BLaER1 (cell line): ENCODE measurements around the gene OR4N2.
"Not testable (repeated sequence)": the region's sequence is repeated elsewhere in the genome, so short reads cannot be mapped to it uniquely, and the experiment has no call there.

ENCODE experiments used
- H3K27ac ChIP-seq: shearing (Covaris generic); formaldehyde crosslinking; 2 replicates; pipeline ENCODE4 v1.8.1; 2022
- H3K27me3 ChIP-seq: shearing (Covaris generic); formaldehyde crosslinking; 2 replicates; pipeline ENCODE4 v1.8.1; 2022
- H3K36me3 ChIP-seq: shearing (Covaris generic); formaldehyde crosslinking; 2 replicates; pipeline ENCODE4 v1.8.1; 2022
- H3K4me1 ChIP-seq: shearing (Covaris generic); formaldehyde crosslinking; 2 replicates; pipeline ENCODE4 v1.8.1; 2022
- H3K4me2 ChIP-seq: shearing (Covaris generic); formaldehyde crosslinking; 2 replicates; pipeline ENCODE4 v1.8.1; 2022
- H3K4me3 ChIP-seq: shearing (Covaris generic); formaldehyde crosslinking; 2 replicates; pipeline ENCODE4 v1.8.1; 2022
- H3K9ac ChIP-seq: shearing (Covaris generic); formaldehyde crosslinking; 2 replicates; pipeline ENCODE4 v1.8.1; 2022
- H3K9me3 ChIP-seq: shearing (Covaris generic); formaldehyde crosslinking; 2 replicates; pipeline ENCODE4 v1.8.1; 2022
- H4K20me1 ChIP-seq: shearing (Covaris generic); formaldehyde crosslinking; 2 replicates; pipeline ENCODE4 v1.8.1; 2022
- Cebpa-rat ChIP-seq: shearing (Covaris generic); IDR thresholded peaks from 2 replicates; pipeline ENCODE4 v1.8.1; 2022

OR4N2 gene

DNA sequence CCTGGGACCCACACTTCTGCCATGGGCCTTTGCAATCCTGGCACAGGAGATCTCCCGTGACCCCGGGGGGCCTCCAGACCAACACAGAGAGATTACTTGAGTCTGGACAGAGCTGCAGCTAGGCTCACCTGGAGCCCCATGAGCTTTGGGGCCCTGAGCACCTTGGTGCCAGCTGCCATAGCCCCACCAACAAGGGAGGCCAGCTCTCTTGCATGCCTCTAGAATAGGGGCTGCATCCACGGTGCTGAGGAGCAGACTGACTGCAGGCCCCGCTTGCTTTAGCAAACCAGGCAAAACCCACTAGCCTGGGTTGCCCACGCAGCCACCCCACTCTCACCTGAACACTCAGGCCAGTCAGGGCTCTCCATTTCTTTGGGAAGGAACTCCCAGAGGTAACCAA is 3.7 kb upstream of the OR4N2 start:
- Histone ChIP-seq H3K9ac (no peak overlapping the region), H3K4me1 (no peaks in the 10 kb centered on the region), H3K4me3 (no peak overlapping the region), H3K4me2 (no peak overlapping the region), H3K9me3 (no peaks in the 10 kb centered on the region), H4K20me1 (no peaks in the 10 kb centered on the region), H3K27me3 (no peaks in the 10 kb centered on the region), H3K36me3 (no peaks in the 10 kb centered on the region), H3K27ac (no peak overlapping the region)
- no peak for TF ChIP-seq Cebpa-rat

DNA sequence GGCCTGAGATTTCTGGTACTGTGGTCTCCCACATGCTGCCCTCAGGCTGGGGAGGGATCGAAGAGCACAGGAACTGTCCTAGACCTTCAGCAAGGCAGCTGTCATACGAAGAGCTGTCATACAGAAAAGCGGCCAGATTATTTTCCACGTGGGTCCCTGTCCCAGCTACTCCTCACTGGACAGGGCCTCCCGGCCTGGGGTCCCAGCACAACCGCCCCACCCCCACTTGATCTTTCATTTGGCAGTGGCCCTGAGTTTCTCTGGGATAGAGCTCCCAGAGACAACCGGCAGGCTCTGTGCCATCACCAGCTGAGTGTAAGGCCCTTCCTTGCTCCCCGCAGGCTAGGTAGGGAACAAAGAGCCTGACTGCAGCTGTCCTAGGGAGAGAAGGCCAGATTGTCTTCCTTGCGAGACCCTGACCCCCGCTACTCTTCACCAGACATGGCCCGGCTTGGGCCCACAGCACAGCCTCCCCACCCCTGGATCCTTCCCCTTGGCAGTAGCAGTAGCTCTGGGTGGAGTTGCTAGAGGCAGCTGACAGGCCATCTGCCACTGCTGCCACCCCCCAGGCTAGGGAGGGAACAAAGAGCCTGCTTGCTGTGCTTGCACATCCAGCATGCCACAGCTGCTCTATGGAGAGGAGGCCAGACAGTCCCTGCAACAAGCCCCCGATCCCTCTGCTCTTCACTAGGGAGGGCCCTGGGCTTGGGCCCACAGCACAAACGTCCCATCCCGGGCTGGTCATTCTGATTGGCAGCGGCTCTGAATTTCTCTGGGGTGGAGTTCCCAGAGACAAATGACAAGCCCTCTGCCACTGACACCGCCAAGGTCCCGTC is 3.1 kb upstream of the OR4N2 start:
- Histone ChIP-seq H4K20me1 (no peaks in the 10 kb centered on the region), H3K4me3 (no peak overlapping the region), H3K9me3 (no peaks in the 10 kb centered on the region), H3K9ac (no peak overlapping the region), H3K27me3 (no peaks in the 10 kb centered on the region), H3K4me2 (no peak overlapping the region), H3K36me3 (no peaks in the 10 kb centered on the region), H3K27ac (no peak overlapping the region), H3K4me1 (no peaks in the 10 kb centered on the region)
- no peak for TF ChIP-seq Cebpa-rat

DNA sequence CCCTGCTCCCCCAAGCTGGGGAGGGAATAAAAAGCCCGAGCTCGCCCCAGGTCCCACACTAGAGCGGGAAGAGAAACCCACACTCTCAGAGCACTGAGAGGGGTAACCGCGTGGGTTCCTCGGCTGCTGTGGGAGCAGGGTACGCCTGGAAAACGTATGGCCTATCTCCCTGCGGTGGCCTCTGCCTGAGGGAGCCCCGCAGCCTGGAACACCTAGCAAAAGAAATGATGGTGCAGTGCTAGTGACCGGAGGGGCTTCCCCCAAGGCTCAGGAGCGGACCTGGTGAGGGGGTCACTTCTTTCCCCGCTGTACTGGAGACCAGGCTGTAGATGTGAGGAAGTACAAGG is 2.5 kb upstream of the OR4N2 start:
- Histone ChIP-seq H3K9ac (no peak overlapping the region), H3K4me1 (no peaks in the 10 kb centered on the region), H4K20me1 (no peaks in the 10 kb centered on the region), H3K4me2 (no peak overlapping the region), H3K27me3 (no peaks in the 10 kb centered on the region), H3K36me3 (no peaks in the 10 kb centered on the region), H3K27ac (no peak overlapping the region), H3K9me3 (no peaks in the 10 kb centered on the region), H3K4me3 (no peak overlapping the region)
- no peak for TF ChIP-seq Cebpa-rat

DNA sequence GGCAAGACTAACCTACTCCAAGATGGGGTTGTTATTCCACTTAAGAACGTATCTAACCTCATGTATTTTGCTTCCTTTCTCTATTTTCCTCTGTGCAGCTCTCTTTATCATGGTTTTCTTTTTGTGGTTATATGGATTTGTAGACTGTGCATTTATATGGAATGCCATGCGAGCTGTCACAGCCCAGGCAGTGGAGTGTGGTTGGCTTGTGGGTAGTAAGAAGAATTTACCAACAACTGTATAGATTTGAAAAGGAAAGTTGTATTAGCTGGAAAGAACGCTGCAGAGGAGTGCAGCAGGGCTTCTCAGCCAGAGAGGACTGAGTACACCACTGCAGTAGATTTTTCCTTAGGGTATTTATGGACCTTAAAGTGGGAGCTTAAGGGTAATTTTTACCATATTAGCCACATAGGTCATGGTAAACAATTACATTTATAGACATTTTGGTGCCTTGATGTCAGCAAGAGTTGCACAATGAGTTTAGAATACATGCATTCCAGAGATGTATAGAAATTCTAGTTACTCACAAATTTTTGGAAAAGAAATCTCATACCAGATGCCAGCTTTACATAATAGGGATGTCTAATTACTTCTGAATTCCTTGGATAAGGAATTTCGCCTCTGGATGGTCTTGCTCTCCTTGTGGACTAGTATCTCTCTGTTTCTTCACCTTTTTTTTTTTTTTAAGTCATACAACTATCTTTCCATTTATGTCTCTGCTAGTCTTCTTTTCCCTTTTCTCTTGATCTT is 9.8 kb downstream of the OR4N2 start:
- not testable (repeated sequence) for H3K4me3 ChIP-seq, H4K20me1 ChIP-seq, H3K36me3 ChIP-seq, H3K27me3 ChIP-seq, H3K27ac ChIP-seq, H3K9me3 ChIP-seq, H3K4me1 ChIP-seq, H3K9ac ChIP-seq, H3K4me2 ChIP-seq

DNA sequence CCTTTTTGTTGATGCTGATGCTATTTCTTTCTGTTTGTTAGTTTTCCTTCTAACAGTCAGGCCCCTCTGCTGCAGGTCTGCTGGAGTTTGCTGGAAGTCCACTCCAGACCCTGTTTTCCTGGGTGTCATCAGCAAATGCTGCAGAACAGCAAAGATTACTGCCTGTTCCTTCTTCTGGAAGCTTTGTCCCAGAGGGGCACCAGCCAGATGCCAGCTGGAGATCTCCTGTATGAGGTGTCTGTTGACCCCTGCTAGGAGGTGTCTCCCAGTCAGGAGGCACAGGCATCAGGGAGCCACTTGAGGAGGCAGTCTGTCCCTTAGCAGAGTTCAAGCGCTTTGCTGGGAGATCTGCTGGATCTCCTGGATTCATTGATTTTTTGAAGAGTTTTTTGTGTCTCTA is 16.3 kb downstream of the OR4N2 start:
- H3K4me2 ChIP-seq, H3K36me3 ChIP-seq, H4K20me1 ChIP-seq, H3K4me3 ChIP-seq, H3K27me3 ChIP-seq, H3K4me1 ChIP-seq, H3K27ac ChIP-seq, H3K9ac ChIP-seq, H3K9me3 ChIP-seq: not testable (repeated sequence)

DNA sequence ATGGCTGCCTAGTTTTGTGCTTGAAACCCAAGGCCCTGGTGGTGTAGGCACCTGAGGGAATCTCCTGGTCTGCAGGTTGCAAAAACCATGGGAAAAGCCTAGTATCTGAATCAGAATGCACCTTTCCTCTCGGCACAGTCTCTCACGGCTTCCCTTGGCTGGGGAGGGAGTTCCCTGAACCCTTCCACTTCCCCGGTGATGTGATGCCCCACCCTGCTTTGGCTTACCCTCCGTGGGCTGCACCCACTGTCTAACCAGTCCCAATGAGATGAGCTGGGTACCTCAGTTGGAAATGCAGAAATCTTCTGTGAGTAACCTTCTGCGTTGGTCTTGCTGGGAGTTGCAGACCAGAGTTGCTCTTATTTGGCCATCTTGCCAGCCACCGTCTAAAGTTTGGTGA is 17.4 kb downstream of the OR4N2 start:
- H3K4me3 ChIP-seq, H3K9ac ChIP-seq, H3K27ac ChIP-seq, H3K27me3 ChIP-seq, H3K9me3 ChIP-seq, H3K4me2 ChIP-seq, H3K36me3 ChIP-seq, H3K4me1 ChIP-seq, H4K20me1 ChIP-seq: not testable (repeated sequence)

DNA sequence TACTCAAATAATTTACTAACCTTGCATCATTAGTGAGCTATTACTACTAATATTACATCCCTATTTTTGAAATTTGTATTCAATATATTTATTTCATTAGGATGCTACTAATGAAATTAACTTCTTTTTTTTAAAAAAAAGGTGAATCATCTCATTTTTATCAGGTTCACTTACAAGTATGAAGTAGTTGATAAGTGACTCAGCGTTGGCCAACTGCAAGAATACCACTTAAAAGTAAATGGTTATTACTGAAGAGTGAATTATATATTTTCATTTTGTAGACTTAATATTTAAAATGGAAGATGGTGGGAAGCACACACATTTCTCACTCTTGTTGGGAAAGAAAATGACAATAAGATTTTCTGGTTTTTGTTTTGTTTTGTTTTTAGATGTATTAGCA is 19.6 kb downstream of the OR4N2 start:
- H3K4me3 ChIP-seq = no peak overlapping the region
- H3K4me1 ChIP-seq = no peaks in the 10 kb centered on the region
- no peak overlapping the region for H3K27ac ChIP-seq
- no peak for TF ChIP-seq Cebpa-rat
- H3K27me3 ChIP-seq = no peaks in the 10 kb centered on the region
- no peaks in the 10 kb centered on the region for H4K20me1 ChIP-seq
- no peak overlapping the region for H3K9ac ChIP-seq
- no peaks in the 10 kb centered on the region for H3K36me3 ChIP-seq
- H3K9me3 ChIP-seq = no peaks in the 10 kb centered on the region
- no peak overlapping the region for H3K4me2 ChIP-seq

DNA sequence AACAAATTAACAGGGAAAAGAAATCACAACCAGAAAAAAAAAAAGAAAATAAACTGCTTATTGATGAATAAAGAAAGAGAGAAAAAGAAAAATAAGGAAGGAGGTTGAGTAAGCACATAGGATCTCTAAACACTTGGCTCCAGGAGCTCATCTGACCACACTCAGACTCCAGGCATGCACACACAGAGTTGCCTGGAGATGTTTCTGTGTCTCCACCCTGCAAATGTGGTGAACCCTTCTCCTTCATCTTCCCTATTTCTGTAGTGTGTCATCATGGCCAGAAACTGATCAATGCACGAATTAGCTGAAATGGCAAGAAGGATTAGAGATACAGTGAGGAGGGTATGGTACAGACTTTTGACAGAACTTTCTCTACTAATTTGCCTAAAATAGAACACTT is 20.2 kb downstream of the OR4N2 start:
- no peak overlapping the region for H3K9ac ChIP-seq
- H3K4me2 ChIP-seq = no peak overlapping the region
- no peaks in the 10 kb centered on the region for H4K20me1 ChIP-seq
- no peaks in the 10 kb centered on the region for H3K27me3 ChIP-seq
- no peaks in the 10 kb centered on the region for H3K9me3 ChIP-seq
- no peaks in the 10 kb centered on the region for H3K36me3 ChIP-seq
- no peaks in the 10 kb centered on the region for H3K4me1 ChIP-seq
- no peak for TF ChIP-seq Cebpa-rat
- H3K4me3 ChIP-seq = no peak overlapping the region
- H3K27ac ChIP-seq = no peak overlapping the region

DNA sequence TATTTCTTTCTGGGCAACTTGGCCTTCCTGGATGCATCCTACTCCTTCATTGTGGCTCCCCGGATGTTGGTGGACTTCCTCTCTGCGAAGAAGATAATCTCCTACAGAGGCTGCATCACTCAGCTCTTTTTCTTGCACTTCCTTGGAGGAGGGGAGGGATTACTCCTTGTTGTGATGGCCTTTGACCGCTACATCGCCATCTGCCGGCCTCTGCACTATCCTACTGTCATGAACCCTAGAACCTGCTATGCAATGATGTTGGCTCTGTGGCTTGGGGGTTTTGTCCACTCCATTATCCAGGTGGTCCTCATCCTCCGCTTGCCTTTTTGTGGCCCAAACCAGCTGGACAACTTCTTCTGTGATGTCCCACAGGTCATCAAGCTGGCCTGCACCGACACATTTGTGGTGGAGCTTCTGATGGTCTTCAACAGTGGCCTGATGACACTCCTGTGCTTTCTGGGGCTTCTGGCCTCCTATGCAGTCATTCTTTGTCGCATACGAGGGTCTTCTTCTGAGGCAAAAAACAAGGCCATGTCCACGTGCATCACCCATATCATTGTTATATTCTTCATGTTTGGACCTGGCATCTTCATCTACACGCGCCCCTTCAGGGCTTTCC is 24.2 kb downstream of the OR4N2 start:
- H3K4me1 ChIP-seq, H4K20me1 ChIP-seq, H3K4me3 ChIP-seq, H3K27me3 ChIP-seq, H3K9ac ChIP-seq, H3K9me3 ChIP-seq, H3K27ac ChIP-seq, H3K36me3 ChIP-seq, H3K4me2 ChIP-seq: not testable (repeated sequence)

DNA sequence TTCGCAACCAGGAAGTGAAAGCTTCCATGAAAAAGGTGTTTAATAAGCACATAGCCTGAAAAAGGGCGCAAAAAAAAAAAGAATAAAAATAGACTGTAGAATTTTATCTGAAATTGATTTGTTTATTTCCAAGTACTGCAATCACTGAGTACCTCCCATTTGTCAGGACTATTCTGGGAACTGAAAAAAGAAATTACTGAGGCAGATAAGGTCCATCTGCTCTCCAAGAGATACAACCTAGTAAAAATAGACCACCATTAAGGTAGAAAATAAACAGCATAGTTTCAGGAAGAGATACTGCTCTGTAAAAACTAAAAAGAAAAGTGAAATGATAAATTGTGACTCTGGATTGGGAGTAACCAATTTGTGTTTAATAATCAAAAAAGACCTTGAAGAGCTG is 24.7 kb downstream of the OR4N2 start:
- H3K4me3 ChIP-seq = no peak overlapping the region
- H3K4me1 ChIP-seq = no peaks in the 10 kb centered on the region
- no peak overlapping the region for H3K4me2 ChIP-seq
- no peaks in the 10 kb centered on the region for H3K36me3 ChIP-seq
- no peak overlapping the region for H3K9ac ChIP-seq
- H3K27ac ChIP-seq = no peak overlapping the region
- TF ChIP-seq Cebpa-rat = no peak
- no peaks in the 10 kb centered on the region for H3K27me3 ChIP-seq
- H3K9me3 ChIP-seq = no peaks in the 10 kb centered on the region
- no peaks in the 10 kb centered on the region for H4K20me1 ChIP-seq

DNA sequence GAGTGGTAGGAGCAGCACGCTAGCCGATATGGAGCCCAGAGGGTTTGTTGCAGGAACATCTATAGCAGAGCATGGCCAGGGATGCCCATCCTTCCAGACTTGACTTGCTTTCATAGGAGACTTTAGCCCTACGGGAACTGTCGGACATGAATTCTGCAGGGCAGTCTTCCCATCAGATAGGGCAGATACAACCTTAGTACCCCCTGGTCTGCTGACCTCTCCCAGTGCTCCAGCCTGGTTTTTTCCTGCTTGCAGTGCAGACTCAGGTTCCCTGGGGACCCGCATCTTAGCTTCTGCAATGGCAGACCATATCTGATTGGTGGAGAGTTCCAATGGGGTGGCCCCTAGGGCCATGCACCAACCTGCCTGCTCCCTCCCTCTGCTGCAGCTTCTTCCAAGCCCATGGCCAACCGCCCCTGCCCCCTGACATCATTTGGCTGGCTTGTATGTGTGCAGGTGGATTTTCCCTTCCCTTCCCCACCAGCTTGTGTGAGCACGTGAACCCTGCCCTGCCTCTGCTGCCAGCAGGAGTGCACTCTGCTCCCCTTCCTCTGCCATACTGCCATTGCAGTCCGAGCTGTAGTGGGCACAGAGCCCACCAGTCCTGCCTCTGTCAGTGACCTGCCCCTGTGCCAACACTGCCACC is 30.8 kb downstream of the OR4N2 start:
- H3K4me2 ChIP-seq, H3K27me3 ChIP-seq, H3K4me3 ChIP-seq, H4K20me1 ChIP-seq, H3K27ac ChIP-seq, H3K4me1 ChIP-seq, H3K9me3 ChIP-seq, H3K36me3 ChIP-seq, H3K9ac ChIP-seq: not testable (repeated sequence)
